Gastroesophageal sphincter (tissue), 3 donors: ENCODE results near the gene ADGRD1.
"Not testable (repeated sequence)": the region's sequence is repeated elsewhere in the genome, so short reads cannot be mapped to it uniquely, and the experiment has no call there.

Experiments
- CTCF ChIP-seq, 4 experiments: fragments of 200-600 bp in 2 of 4; fragments of 450-650 bp in 2 of 4; sonication (generic) in 1 of 4; IDR thresholded peaks; one replicate each; pipeline ENCODE4 v1.5.1; 2017 to 2019; ENCODE audit warnings: antibody characterized with exemption in 4 of 4, mild to moderate bottlenecking in 2 of 4, moderate library complexity in 2 of 4
- EP300 ChIP-seq: sonication (generic); formaldehyde crosslinking; IDR thresholded peaks from one replicate; pipeline ENCODE4 v1.6.1; 2017; ENCODE audit warnings: antibody characterized with exemption, mild to moderate bottlenecking
- POLR2A ChIP-seq, 2 donors: fragments of 450-650 bp; IDR thresholded peaks; one replicate each; pipeline ENCODE4 v1.6.1; 2017; ENCODE audit warnings: antibody characterized with exemption in 2 of 2, mild to moderate bottlenecking in 2 of 2, moderate library complexity in 1 of 2

- not testable (repeated sequence) for TF ChIP-seq CTCF (IDR thresholded peaks at IDR 0.05); EP300; POLR2A (IDR thresholded peaks at IDR 0.05)
Measured at GRCh38 chr12:131068926-131069720, 115.4 kb downstream of the ADGRD1 start.
